AG10803 (cell line): ENCODE results near the gene CD7.

ENCODE experiments used
- DNase-seq: peaks from one replicate; pipeline ENCODE4 v3.0.0; 2010; ENCODE audit warnings: low read depth
- H3K4me3 ChIP-seq: 2 replicates; pipeline ENCODE4 v1.5.1; 2011; ENCODE audit warnings: mild to moderate bottlenecking, low read length, control low read depth
- TF ChIP-seq, protein P1 (sequence below): conservative IDR thresholded peaks from 2 replicates; pipeline ENCODE4 v1.5.1; 2011; ENCODE audit warnings: mild to moderate bottlenecking, low read length, control low read depth, inconsistent platforms

The CD7 gene

DNA sequence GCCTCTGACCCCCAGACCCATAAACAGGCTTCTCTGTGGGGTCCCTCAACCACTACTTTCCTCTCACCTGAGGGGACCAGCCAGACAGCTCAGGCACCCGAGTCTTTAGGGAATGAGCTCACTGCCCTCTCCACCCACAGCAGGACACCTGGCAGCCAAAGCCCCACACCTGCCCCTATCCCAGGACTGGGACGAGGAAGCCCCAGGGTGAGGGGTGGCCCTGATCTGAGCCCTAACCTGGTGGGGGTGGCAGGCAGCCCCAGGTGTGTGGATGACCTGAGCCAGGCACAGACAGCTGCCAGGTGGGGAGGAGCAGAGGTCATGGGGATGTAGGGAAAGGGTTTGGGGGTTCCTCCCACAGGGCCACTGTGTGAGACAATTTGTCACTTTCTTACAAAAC lies 40.0 kb upstream of the CD7 start:
- DNase-seq: no peak
- no peak overlapping the region for H3K4me3 ChIP-seq
- TF ChIP-seq, protein P1, sequence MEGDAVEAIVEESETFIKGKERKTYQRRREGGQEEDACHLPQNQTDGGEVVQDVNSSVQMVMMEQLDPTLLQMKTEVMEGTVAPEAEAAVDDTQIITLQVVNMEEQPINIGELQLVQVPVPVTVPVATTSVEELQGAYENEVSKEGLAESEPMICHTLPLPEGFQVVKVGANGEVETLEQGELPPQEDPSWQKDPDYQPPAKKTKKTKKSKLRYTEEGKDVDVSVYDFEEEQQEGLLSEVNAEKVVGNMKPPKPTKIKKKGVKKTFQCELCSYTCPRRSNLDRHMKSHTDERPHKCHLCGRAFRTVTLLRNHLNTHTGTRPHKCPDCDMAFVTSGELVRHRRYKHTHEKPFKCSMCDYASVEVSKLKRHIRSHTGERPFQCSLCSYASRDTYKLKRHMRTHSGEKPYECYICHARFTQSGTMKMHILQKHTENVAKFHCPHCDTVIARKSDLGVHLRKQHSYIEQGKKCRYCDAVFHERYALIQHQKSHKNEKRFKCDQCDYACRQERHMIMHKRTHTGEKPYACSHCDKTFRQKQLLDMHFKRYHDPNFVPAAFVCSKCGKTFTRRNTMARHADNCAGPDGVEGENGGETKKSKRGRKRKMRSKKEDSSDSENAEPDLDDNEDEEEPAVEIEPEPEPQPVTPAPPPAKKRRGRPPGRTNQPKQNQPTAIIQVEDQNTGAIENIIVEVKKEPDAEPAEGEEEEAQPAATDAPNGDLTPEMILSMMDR: no peak

DNA sequence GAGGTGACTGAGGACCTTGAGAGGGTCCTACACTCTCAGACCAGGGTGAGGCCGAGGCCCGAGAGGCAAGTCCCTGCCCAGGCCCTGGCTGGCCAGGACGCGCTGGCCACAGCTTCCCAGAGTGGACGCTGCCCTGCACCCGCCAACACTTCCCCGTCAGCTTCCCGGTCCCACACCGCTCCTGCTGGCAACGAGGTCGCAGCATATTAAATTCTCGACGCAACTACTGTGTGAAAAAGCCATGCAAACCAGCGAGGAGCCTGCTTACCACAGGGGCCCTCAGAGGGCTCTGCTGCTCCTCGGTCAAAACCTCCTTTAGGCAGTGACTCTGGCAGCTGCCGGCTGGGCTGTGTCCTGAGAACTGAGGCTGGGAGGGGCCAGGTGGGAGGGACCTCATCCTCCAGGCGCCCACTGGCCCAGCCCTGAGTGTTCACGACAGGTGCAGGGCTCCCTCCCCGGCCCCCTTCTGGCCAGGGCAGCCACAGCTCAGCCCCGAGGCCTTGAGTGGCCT lies 39.5 kb upstream of the CD7 start:
- no peak overlapping the region for H3K4me3 ChIP-seq
- TF ChIP-seq, protein P1: no peak
- no peak for DNase-seq

DNA sequence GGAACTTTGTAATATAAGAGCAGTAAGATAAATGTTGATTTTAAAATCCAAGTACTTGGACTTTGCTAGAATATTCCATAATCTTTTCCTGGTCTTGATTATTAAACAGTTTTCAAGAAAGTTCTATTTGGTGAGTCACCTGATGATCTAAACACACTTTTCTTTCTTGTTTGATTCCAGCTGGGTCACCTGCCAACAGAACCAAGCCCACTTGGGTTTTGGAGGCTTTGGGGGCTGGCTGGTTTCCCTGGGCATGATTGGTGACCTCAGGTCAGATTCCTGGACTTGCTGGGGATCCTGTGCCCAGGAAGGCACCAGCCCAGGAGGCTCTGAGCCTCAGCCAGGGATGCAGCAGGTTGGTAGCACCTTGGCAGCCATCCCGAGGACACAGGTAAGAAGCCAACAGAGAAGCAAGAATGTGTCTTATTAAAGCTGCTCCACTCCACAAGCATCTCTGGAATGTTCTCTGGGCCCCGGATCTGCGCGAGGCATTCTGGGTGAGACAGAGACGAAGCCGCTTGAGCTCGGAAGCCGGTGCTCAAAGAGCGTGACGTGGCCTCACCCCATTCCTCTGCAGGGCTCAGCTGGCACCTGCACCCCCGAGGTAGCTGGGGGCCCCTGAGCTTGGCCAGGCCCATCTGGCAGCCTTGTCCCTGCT lies 38.5 kb upstream of the CD7 start:
- no peak overlapping the region for H3K4me3 ChIP-seq
- TF ChIP-seq, protein P1: no peak
- DNase-seq: no peak

DNA sequence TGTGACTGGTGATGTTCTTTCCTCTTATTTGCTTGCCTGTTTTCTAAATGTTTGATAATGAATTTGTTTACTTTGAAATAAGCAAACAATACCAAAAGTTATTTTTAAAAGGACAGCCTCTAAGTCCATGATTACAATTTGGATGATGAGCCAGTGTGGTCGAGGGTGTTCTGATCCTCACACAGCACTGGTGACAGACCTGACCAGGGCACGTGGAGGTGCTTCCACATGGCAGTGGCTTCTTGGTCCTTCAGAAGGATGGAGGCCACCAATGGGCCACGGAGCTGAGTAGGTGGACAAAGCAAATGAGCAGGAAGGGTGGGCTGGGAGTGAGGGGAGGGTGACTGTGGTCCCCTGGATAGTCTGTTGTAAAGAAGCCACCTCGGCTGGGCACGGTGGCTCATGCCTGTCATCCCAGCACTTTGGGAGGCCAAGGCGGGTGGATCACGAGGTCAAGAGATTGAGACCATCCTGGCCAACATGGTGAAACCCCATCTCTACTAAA lies 37.4 kb upstream of the CD7 start:
- H3K4me3 ChIP-seq: no peak overlapping the region
- no peak for DNase-seq
- TF ChIP-seq, protein P1: no peak

DNA sequence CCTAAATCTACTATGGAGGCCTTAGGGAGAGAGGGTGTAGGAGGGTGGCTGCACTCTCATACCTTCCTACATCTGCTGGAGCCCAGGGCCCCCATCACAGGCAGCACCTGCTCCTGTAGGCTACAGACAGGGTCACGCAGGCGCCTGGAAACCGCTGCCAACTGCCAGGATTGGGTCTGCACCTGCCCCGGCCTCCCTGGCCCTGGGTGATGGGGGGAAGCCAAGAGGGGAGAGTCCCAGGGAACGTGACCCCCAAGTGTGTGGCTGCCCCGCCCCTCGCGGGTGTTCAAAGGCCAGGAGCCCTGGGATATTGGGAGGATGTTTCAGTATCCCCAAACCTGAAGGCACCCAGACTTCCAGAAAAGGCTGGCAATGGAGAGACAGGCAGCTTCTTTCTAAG lies 36.1 kb upstream of the CD7 start:
- DNase-seq: no peak
- TF ChIP-seq, protein P1: no peak
- H3K4me3 ChIP-seq: no peak overlapping the region

DNA sequence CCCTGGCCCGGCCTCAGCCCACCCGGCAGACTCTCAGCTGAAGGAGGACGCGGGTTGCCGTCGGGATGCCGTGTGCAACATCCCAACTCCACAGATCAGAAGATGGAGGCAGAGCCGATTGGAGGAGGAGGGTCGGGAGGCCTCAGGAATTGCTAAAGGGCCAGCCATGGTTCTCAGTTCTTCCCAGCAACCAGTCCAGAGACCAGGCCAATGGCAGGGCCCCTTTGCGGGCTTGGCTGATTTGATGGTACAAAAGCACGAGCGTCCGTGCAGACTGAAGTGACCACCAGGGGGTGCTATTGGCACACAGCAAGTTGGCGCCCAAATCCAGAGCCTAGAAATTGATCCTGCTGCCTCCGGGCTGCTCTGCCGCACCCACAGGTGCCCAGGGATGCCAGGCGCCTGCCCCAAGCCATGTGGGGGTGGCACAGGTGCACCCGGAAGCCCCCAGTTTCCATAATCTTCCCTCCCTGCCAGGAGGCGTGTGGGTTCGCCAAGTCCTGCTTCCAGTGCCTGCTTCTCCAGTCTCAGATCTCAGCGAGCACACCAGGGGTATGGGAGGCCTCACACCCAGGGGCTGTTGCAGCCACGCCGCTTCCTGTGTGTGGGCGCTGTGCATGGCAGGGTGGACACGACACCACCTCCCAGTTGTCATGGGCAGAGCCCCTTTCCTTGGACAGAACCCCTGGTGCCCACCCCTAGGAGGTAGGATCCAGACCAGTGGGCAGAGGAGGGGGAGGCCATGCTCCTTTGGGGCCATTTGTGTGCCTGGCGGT lies 34.5 kb upstream of the CD7 start:
- no peak overlapping the region for H3K4me3 ChIP-seq
- TF ChIP-seq, protein P1: peak; percentile 88
- peak; percentile 79 for DNase-seq
